Measurements from ENCODE around the gene ABCA1. TPM values are rescaled to one million over a fixed set of nuclear protein-coding genes. Genes with fewer than 3 reads are reported as not detected.

ABCA1 gene
- polyA plus RNA-seq, 1 experiment = 29.6 TPM

DNA sequence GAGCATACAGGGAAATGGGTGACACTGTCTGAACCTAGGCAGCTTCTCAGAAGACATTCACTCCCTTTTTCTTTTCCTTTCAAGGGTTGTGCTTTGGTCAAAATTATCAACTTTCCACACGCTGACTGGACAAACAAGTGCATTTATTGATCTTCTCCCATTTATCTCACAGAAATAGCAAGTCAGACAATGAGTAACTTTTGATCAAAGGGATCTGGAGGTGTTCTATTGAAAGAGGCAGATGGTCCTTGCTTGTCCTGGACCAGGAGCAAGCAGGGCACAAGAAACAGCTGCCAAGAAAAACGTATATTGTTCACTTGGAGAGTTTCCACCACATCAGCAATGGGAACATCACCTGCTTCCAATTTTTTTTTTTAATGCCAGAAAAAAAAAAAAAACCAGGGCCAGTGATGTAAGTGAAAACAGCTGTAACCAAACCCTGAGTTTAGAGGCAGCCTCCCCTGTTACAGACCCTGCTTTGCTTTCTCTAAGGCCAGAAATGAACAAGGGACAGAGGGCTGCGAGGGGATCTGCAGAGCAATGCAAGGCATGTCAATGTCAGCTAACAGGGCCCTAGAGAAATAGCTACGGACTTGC, 84.2 kb downstream of the ABCA1 start:
- Histone ChIP-seq H3K27me3 (ENCODE audit: control insufficient read depth, insufficient read depth, low read length) (no peaks in the 10 kb centered on the region), H3K4me3 (ENCODE audit: low read depth, low read length) (no peak overlapping the region), H3K27ac (ENCODE audit: low read depth, low read length) (no peak overlapping the region), H3K9me3 (ENCODE audit: control insufficient read depth, insufficient read depth, low read length) (no peaks in the 10 kb centered on the region)
- TF ChIP-seq, protein P1, sequence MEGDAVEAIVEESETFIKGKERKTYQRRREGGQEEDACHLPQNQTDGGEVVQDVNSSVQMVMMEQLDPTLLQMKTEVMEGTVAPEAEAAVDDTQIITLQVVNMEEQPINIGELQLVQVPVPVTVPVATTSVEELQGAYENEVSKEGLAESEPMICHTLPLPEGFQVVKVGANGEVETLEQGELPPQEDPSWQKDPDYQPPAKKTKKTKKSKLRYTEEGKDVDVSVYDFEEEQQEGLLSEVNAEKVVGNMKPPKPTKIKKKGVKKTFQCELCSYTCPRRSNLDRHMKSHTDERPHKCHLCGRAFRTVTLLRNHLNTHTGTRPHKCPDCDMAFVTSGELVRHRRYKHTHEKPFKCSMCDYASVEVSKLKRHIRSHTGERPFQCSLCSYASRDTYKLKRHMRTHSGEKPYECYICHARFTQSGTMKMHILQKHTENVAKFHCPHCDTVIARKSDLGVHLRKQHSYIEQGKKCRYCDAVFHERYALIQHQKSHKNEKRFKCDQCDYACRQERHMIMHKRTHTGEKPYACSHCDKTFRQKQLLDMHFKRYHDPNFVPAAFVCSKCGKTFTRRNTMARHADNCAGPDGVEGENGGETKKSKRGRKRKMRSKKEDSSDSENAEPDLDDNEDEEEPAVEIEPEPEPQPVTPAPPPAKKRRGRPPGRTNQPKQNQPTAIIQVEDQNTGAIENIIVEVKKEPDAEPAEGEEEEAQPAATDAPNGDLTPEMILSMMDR (IDR thresholded peaks at IDR 0.05; ENCODE audit: low read depth, low read length) = no peak
- ChIA-PET POLR2A (no interaction called here), CTCF (interaction anchor here (0.7 kb wide), 1 partner anchor 571 kb away, joined by 5 read pairs; no protein-coding TSS in a partner anchor)
- DNase-seq (ENCODE audit: low read depth, low spot score) = no peak

DNA sequence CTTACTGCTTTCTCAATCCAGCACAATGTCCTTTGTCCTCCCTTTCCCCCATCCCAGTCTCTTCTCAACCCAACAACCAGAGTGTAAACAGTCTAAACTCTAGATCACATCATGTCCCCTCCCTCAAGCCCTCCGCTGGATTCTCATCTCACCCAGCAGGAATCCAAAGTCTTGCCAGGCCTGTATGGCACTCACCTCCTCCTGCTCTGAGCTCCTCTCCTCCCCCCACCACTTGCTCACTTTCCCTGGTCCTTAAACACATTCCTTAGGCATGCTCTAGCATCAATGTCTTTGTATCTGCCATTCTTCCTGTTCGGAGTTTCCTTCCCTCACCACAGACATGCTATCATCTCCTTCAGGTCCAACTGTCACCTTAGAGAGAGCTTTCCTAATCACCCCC, 85.3 kb downstream of the ABCA1 start:
- DNase-seq (ENCODE audit: low read depth, low spot score) = no peak
- ChIA-PET POLR2A (interaction anchor here (1.1 kb wide), 1 partner anchor 9 kb away, joined by 3 read pairs; no protein-coding TSS in a partner anchor), CTCF (no interaction called here)
- Histone ChIP-seq H3K4me3 (ENCODE audit: low read depth, low read length) (no peak overlapping the region), H3K27ac (ENCODE audit: low read depth, low read length) (no peak overlapping the region), H3K9me3 (ENCODE audit: control insufficient read depth, insufficient read depth, low read length) (no peaks in the 10 kb centered on the region), H3K27me3 (ENCODE audit: control insufficient read depth, insufficient read depth, low read length) (no peaks in the 10 kb centered on the region)
- TF ChIP-seq, protein P1 (IDR thresholded peaks at IDR 0.05; ENCODE audit: low read depth, low read length) = no peak

DNA sequence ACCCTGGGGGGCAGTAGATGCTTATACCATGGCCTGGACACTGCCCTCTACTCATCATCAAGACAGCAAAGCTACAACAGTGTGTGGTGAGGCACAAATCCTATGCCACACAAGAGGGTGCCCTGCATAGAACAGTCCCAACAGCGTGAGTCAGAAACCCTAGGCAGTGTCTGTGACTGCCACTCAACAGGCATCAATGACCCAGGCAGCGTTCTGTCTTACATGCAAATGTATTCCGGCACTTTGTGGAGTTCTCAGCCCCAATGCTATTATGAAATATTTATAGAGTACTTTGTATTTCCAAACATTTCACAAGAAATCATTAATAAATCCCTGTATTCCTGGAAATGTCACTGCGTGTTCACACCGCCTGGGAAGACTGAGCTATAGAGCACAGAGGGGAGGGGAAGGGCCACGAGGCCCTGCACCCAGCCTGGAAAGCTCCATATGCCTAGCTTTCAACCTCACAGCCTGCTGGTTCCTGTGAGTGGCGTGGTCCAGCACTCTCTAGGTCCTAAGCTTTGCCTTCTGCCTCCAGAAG, 86.3 kb downstream of the ABCA1 start:
- Histone ChIP-seq H3K27me3 (ENCODE audit: control insufficient read depth, insufficient read depth, low read length) (no peaks in the 10 kb centered on the region), H3K4me3 (ENCODE audit: low read depth, low read length) (no peak overlapping the region), H3K27ac (ENCODE audit: low read depth, low read length) (no peak overlapping the region), H3K9me3 (ENCODE audit: control insufficient read depth, insufficient read depth, low read length) (no peaks in the 10 kb centered on the region)
- TF ChIP-seq, protein P1 (IDR thresholded peaks at IDR 0.05; ENCODE audit: low read depth, low read length) = no peak
- no peak for DNase-seq (ENCODE audit: low read depth, low spot score)
- POLR2A ChIA-PET = no interaction called here
- CTCF ChIA-PET = interaction anchor here (3.0 kb wide), 1 partner anchor 22 kb away, joined by 10 read pairs; no protein-coding TSS in a partner anchor

DNA sequence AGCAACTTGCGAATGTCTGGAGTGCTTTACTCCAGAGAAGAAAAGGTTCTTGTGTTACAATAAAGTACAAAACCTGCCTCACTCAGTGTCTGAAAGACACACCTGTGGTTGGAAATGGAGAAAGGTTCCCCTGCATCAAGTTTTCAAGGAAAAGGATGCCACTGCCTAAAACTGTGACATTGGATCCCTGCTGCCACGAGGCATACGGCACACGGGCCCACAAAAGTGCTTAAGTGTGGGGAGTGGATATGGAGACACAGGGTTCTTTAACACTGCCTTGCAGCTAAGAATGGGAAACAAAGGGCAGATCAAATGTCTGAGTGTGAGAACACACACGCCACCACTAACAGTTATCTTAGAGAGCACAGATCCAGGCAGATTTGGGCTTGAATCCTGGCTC, 89.0 kb downstream of the ABCA1 start:
- Histone ChIP-seq H3K27me3 (ENCODE audit: control insufficient read depth, insufficient read depth, low read length) (no peaks in the 10 kb centered on the region), H3K27ac (ENCODE audit: low read depth, low read length) (no peak overlapping the region), H3K4me3 (ENCODE audit: low read depth, low read length) (no peak overlapping the region), H3K9me3 (ENCODE audit: control insufficient read depth, insufficient read depth, low read length) (no peaks in the 10 kb centered on the region)
- TF ChIP-seq, protein P1 (IDR thresholded peaks at IDR 0.05; ENCODE audit: low read depth, low read length) = no peak
- CTCF ChIA-PET = no interaction called here
- DNase-seq (ENCODE audit: low read depth, low spot score) = no peak
- POLR2A ChIA-PET = interaction anchor here (0.6 to 1.0 kb wide), 2 partner anchors 10 to 88 kb away, joined by 3 to 5 read pairs; no protein-coding TSS in a partner anchor

DNA sequence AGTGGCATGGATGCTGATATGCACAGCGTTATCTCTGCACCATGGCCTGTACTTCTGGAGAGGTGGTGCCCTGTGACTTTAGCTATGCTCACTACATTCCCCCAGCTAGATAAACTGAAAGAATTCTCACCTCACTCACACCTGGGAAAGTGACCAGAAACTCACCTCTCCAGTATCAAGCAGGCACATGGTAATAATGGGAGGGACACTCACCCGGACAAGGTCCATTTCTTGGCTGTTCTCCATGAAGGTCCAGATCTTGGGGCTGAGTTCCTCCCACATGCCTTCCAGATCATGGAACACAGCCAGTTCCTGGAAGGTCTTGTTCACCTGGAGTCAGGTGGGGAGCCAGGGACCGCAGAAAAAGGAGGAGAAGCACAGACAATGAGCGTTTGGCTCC, 91.2 kb downstream of the ABCA1 start:
- Histone ChIP-seq H3K27me3 (ENCODE audit: control insufficient read depth, insufficient read depth, low read length) (no peaks in the 10 kb centered on the region), H3K9me3 (ENCODE audit: control insufficient read depth, insufficient read depth, low read length) (no peaks in the 10 kb centered on the region), H3K4me3 (ENCODE audit: low read depth, low read length) (no peak overlapping the region), H3K27ac (ENCODE audit: low read depth, low read length) (no peak overlapping the region)
- DNase-seq (ENCODE audit: low read depth, low spot score) = no peak
- POLR2A ChIA-PET = no interaction called here
- TF ChIP-seq, protein P1 (IDR thresholded peaks at IDR 0.05; ENCODE audit: low read depth, low read length) = no peak
- CTCF ChIA-PET = interaction anchor here (1.3 kb wide), 1 partner anchor 26 kb away, joined by 3 read pairs; no protein-coding TSS in a partner anchor
